Fibroblast of skin of abdomen (primary cell): ENCODE measurements around the gene MAP7. TPM values are rescaled to one million over a fixed set of nuclear protein-coding genes. Genes with fewer than 3 reads are reported as not detected.
"Not testable (repeated sequence)": the region's sequence is repeated elsewhere in the genome, so short reads cannot be mapped to it uniquely, and the experiment has no call there.

ENCODE experiments used
- DNase-seq: peaks from one replicate; pipeline ENCODE4 v3.0.0-alpha.2; 2013
- polyA plus RNA-seq, 2 experiments: library from polyadenylated mRNA; unstranded; fragments of 120-200 nt; gene quantifications; one replicate each; pipeline ENCODE4 v1.2.1, GENCODE V29; 2013; ENCODE audit not compliant: insufficient read length in 2 of 2

Gene MAP7
- polyA plus RNA-seq (2013, experiment 1 of 2; ENCODE audit: insufficient read length): 0.35 TPM
- polyA plus RNA-seq (2013, experiment 2 of 2; ENCODE audit: insufficient read length): 0.27 TPM

DNA sequence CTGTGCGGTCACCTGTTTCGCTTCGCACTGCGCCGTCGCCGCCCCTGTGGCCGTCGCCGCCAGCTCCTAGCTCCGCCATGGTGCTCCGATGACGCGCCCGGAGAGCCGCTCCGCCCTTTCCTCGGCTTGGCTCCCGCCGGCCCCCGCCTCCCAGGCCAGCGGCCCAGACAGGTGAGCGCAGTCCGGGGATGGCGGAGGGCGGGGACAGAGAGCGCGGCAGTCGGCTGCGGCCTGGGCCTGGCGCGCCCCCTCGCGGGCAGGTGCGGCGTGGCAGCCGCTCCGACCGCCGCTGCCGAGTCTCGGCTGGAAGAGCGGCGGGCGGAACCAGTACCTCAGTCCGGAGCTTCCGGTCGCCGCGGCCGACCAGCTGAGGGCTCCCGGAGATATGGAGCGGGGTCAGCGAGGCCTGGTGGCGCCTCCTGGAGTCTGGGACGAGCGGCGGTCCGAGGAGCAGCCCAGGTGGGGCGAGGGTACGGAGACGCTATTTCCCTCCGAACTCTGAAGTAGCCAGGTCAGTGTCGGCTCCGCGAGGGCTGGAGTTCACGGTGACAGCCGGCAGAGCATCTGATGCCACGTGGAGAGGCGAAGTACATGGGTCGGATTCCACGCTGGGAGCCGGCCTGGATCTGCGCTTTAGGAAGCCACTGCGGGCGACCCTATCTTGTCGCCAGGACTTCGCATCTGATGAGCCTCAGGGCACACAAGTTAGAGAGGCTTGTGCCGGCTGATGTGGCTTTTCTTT, at the start of gene MAP7:
Gene MAP7 (minus strand): TSS at position 93 of the 742 bp plus-strand sequence. CDS start 14 bp downstream, at position 79.
- DNase-seq: peak; percentile 12

DNA sequence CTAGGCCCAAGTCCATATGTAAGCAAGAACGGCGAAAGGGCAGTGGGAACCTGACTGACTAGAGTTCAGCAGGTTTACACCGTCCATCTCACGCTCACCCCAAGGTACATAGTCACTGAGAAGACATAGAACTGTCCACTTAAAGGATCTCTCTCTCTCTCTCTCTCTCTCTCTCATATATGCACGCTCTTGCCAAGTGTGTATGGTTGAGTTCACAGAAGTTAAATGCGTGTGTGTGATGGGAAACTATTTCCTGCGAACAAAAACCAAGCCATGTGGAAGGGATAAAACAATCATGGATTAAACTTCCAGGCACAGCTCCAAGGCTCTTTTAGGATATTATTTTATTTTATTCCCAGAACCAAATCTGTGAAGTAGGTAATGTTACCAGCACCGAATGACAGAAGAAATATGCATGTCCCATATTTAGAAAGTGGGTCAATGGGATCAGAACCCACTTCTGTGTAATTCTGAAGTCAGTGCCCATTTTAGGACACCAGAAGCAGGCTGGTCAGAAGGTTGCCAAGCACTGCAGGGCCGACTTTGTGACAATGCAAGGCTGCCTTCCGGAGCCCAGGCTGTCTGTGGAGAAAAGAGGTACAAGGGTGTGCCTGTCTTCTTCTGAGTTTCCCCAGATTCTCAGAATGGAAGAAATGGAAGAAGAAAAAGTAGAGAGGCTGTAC, 49.2 kb upstream of the MAP7 start:
- DNase-seq: peak; percentile 81

DNA sequence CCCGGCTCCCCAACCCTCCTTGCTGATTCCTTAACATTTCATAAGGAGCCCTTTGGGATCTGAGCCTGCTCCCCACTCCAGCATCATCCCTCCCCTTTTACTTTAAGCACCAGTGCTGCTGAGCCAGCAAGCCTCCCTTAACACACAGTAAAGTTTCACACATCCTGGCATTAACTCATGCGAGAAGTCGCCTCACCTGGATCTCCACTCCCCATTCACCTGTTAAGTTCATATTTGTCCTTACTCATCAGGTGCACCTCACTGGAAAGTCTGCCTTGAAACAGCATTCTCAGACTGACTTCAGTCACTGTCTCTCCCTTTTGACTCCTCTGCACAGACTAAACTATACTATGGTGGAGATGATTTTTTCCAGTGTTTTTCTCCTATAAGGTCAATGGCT, 47.8 kb upstream of the MAP7 start:
- DNase-seq: no peak

DNA sequence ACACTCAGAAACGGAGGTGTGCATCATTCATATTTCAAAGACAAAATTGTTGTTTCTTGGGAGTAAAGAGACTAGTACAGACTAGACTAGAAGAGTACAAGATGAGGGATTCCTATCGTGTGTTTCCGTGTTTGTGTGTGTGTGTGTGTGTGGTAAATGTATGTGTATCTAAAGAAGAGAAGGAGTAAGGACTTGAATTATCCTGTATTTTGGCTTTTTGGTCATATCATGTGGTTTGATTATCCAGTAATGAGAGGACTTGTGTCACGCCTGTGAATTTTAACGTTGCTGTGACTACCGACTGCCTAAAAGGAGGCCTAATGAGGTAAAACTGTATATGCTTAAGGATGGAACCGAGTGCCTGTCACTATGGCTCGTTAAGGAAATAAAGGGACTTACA, 44.4 kb upstream of the MAP7 start:
- no peak for DNase-seq

DNA sequence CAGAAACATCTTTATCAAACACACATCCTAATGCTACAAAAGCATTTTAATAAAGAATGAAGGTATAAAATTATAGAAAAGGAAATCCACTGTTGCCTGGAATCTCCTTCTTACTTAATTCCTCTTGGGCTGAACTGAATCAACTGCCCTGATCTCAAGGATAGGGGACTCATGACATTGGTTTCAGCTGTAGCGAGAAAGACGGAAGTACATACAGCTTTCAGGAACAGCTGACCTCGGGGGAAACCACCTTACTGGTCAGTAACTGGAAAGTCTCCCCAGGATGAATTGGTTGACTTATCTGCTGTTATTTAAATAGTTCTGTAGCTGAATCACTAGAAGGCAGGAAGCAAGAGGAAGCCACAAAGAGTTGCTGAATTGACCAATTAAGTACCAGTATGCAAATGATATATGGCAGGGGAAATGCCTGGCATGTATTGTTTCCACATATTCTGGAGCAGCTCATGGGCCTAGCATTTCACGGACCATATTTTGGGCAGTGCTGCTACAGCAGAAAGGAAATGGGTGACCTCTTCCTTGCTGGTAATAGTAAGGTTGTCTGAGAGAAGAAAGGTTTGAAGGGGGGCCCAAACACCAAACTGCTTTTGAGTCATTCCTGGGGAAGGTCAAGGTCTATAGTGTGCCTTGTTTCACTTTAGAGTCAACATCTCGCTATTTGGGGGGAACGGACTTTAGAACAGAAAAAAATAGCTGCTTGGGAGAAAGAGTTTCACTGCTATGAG, 43.7 kb upstream of the MAP7 start:
- peak; percentile 97 for DNase-seq

DNA sequence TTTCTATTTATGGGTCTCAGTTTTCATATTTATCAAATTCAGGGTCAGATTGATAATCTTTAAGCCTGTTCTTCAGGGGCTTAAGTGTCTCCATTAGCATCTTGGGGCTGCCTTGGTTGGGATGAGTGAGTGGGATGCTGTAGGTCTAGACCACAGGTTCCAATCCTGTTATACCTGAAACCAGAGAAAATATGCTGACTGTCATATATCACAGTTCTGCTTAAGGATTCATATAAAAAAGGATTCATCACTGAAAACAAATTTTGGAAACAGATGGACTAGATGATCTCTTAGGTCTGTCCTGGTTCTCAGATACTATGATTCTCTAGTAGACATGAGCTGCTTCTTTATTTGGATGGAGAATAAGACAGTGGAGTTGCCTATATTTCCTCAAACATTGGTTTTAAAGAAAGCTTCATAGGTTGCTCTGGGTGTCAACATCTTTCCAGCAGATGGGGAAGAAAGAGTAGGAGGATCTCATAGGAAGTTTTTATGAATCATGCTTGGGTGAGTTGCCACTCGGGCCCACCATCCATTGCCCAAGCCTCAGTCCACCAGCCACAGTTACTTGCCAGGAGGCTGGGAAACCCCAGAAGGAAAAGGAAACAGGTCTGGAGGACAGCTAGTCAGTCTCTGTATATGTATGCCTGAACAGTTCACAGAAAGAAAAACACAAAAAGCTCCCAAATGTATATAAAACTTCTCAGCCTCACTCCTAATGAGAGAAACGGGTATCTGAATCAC, 42.9 kb upstream of the MAP7 start:
- peak; percentile 70 for DNase-seq

DNA sequence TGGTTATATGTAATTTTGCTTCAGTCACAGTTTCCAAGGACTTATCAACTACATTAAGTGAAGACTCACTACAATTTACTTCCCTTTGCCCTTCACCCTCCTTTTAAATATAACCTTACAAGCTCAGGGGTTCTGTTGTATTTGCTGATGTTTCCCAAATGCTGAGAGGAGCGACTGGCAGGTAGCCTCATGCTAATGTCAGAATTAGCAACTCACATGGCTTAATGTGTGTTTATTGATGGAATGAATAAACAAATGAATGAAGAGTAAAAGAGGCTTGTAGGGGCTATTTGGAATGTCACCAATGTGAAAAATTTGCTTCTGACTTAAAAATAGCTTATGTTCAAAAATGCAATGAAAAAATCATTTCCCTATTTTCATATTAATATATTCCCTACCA, 41.4 kb upstream of the MAP7 start:
- DNase-seq: no peak

DNA sequence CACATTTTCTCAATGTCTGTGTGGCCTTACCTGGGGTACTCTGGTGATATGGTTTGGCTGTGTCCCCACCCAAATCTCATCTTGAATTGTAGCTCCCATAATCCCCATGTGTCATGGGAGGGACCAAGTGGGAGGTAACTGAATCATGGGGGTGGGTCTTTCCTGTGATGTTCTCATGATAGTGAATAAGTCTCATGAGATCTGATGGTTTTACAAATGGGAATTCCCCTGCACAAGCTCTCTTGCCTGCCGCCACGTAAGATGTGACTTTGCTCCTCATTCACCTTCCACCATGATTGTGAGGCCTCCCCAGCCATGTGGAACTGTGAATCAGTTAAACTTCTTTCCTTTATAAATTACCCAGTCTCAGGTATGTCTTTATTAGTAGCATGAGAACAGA, 40.6 kb upstream of the MAP7 start:
- DNase-seq: not testable (repeated sequence)

DNA sequence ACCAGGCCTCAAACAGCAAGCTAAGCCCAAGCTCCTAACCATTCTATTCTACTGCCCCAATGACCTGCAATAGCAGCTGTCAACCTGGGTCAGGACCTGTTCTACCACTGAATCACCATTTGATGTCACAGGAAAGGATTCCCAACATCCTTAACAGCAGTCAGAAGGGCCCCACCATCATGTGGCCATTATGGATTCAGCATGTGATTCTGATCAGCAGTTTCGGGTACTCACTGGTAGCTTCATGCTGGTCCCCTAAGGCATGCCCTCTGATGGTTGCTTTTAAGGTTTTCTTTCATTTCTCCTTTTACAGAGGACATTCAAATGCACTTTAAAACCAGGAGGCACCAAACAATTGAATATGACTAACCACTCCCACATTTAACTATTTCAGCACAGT, 37.3 kb upstream of the MAP7 start:
- no peak for DNase-seq

DNA sequence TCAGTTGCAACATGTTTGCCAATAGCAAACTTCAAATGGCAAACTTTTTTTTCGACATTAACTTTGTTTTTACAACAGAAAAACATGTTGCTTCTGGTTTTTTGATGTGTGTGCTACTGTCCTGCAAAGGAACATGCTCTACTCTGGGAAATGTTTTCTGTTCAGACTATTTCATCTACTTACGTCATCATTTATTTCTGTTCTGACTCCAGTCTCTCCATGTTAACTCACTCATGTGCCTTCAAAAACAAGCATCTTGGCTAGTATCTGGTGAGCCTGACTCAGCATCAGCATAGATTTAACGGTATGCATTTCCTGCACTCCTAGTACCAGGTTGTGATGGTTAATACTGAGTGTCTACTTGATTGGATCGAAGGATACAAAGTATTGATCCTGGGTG, 36.1 kb upstream of the MAP7 start:
- DNase-seq: peak; percentile 90

DNA sequence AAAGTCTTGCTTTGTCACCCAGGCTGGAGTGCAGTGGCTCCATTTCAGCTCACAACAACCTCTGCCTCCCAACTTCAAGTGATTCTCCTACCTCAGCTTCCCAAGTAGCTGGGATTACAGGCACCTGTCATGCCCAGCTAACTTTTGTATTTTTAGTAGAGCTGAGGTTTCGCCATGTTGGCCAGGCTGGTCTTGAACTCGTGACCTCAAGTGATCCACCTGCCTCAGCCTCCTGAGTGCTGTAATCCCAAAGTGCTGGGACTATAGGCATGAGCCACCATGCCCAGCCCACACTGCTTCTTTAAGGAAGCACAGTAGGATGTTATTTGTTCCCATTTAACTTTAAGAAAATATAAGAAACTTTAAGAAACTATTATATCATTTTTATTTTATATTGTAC, 35.3 kb upstream of the MAP7 start:
- DNase-seq: not testable (repeated sequence)

DNA sequence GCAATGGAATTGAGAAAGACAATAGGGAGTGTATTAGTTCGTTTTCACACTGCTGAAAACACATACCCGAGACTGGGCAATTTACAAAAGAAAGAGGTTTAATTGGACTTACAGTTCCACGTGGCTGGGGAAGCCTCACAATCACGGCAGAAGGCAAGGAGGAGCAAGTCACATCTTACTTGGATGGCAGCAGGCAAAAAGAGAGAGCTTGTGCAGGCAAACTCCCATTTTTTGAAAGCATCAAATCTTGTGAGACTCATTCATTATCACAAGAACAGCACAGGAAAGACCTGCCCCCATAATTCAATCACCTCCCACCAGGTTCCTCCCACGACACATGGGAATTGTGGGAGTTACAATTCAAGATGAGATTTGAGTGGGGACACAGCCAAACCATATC, 34.1 kb upstream of the MAP7 start:
- DNase-seq: not testable (repeated sequence)

DNA sequence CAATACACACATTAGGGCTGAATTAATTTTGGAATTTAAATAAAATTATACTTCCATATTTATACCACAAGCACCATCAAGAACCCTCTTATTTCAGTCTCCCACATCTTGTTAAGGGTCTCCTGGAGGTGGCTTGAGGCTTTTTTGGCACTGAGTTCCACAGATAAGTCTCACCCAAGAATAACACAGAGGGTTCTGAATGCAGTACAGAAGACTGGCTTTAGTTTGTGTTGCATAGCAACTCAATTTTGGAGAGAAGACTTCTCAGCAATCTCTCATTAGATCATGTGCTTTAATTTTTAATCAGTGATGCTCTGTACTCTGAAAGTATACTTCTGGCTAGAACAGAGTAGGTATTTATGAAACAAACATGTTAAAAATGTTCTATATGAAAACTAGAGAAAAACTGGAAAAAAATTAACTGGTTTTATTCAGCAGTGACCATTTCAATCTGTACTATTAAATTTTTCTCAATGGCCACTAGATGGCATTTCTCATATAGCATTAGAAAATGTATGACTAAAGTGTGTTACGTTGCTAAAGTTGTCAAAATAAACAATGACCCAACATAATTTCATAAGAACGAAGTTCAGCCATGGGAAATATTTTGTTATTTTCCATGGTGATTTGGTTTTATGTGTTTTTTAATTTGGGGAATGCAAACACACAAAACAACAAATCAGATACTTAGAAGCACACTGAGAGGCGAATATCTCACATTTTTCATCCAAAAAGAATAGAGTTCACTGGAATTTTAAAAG, 32.7 kb upstream of the MAP7 start:
- peak; percentile 67 for DNase-seq

DNA sequence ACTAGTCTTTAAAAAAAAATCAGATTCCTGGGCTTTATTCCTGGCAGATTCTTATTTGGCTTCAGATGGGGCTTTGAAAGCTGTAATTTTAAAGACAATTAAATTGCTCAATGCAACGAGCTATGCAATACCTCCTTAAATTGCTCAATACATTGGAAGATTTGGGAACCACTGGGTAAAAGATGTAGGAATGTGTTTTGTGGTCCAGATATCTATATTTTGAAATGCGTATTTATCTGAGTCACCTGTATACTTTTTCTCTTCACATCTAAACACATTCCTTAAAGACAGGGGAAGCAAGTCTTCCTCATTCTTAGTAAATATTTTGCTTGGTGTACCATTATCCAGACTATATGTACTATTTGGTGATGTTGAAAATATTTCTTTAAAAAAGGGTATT, 29.6 kb upstream of the MAP7 start:
- no peak for DNase-seq

DNA sequence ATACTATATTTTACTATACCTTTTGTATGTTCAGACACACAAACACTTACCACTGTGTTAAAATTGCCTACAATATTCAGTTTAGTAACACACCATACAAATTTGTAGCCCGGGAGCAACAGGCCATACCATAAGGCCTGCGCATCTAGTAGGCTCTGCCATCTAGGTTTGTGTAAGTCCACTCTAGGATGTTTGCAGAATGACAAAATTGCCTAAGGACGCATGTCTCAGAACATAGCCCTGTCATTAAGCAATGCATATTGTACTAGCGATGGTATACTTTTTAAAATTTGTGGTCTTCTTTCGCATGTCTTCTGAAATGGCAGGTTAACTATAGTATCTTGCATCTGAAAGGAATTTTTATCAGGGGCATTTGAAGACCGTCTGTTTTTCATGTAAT, 26.6 kb upstream of the MAP7 start:
- no peak for DNase-seq

DNA sequence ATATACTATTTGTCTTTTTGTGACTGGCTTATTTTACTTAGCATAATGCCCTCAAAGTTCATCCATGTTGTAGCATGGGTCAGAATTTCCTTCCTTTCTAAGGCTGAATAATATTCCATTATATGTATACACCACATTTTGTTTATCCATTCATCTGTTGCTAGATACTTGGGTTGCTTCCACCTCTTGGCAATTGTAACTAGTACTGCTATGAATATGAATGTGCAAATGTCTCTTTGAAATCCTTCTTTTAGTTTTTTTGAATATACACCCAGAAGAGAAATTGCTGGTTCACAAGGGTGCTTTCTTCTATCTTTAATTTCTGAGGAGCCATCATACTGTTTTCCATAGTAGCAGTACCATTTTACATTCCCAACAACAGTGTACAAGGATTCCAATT, 21.3 kb upstream of the MAP7 start:
- no peak for DNase-seq

DNA sequence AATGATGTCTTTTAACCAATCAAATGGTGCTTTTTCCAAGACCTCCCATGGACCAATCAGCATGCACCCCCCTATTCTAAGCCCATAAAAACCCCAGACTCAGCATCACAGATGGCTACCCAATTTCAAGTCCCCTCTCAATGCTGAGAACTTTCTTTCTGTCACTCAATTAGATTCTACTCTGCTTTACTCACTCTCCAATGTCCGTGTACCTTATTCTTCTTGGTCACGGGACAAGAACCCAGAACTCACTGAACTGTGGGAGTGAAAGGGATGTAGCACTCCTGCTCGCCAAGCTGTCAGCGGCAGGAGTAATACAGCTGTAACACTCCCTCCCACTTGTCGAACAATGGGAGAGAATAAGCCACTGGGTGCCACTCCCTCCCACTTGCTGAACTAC, 20.8 kb upstream of the MAP7 start:
- DNase-seq: no peak

DNA sequence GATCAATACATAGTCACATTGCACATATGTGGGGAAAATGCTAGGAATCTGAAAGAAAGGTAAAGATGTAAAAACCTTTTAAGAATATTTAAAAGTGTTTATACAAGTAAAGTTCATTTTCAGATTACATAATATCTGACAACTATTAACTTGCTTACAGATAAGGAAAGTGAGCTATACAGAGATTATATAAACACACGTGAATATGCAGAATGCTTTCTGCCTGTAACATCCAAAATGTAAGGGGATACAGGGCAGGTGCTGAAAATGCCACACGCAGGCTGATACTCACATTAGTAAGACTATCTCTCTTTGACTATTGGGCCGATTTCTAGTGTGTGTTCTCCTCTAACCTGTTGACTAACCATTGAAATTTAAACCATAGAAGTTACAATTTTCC, 17.9 kb upstream of the MAP7 start:
- DNase-seq: no peak

DNA sequence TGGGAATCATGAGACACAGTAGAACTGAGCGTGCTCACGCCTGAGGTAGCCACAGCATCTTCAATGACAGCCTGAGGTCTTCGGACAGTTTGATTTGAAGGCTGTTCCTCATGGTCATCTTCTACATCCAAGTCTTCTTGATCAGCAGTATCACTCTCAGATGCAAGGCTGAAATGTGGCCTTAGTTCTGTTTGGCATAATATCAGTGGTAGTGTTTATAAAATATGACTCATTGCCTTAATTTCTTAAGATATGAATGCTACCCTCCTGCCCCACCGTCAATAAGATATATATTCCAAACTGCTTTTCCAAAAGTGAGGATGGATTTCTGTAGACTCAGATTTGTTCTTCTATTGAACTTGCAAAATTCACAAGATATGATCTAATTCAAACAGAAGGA, 17.5 kb upstream of the MAP7 start:
- no peak for DNase-seq

DNA sequence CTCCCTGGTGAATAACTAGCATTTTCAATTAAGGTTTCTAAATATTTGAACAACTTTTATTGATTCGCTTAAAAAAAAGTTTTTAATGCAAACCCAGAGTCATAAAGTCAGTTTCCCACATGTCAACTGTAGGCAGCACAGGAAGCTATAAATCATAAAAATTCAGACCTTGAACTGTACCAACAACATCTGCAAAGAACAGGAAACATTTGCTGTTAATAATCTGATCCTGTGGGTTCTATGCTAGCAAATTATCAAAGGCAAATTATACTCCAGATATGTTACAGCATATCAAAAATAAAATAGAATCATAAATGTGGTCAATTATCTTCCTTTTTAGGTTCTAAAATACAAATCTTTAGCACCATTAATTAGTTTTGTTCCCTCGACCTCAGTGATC, 16.6 kb upstream of the MAP7 start:
- no peak for DNase-seq

DNA sequence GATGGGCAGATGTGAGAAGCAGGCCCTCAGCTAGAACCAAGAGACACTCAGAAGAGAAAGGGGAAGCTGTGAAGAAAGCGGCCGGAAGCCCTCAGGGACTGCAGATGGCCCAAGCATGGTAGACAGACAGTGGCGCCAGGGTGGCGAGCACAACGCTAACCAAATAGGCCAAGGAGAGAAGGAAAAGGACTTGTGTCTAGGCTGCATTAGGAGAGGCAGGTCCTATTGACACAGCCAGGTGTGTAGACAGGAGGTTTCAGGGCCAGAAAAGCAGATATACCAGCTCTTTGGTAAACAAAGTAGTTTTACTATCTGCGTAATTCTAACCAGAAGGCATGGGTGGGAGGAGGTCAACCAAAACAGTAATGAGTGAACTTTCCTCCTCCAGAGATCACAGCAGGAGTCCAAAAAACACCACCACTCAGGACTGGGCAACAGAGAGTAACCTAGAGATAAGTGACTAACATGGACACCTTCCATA, 15.8 kb upstream of the MAP7 start:
- no peak for DNase-seq

DNA sequence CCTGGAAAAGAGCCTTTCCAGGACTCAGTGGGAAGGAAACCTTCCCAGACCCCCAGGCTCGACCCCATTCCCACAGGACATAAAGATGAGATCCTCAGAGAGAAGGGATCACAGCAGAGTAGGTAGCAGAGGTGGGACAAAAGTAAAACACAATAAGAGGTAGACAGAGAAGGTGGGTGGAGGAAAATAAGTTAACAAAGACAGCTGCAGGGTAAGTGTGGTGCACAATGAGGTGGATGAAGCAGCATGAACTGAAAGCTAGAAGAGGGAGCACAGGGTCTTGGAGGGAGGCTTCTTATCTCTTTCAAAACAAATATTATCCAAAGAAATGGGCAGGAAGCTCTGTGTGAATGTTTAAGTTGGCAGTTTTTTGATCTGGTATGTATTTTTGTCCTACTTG, 14.0 kb upstream of the MAP7 start:
- DNase-seq: no peak
